T-helper 17 cell (primary cell): Measurements from ENCODE around the gene HTD2. TPM values are rescaled to one million over a fixed set of nuclear protein-coding genes. Genes with fewer than 3 reads are reported as not detected.

Source experiments
- ATAC-seq: fragments of 150-1000 bp; cut with Tn5 transposase; 2 replicates; pipeline ENCODE4 v1.10.0; 2021; ENCODE audit warnings: mild to moderate bottlenecking, moderate library complexity
- DNase-seq, 3 donors: peaks; one replicate each; pipeline versions ENCODE4 v3.0.0 to v3.0.0-alpha.2; 2020 to 2021
- H3K9me3 ChIP-seq: one replicate; pipeline ENCODE4 v1.7.0; 2013; ENCODE audit warnings: low read length, mild to moderate bottlenecking; ENCODE audit not compliant: control insufficient read depth, poor library complexity, severe bottlenecking
- H3K27ac Mint-ChIP-seq: one replicate; pipeline ENCODE4 v1.8.0; 2022; ENCODE audit warnings: mild to moderate bottlenecking, moderate library complexity, mixed read lengths
- H3K27me3 Mint-ChIP-seq: one replicate; pipeline ENCODE4 v1.8.0; 2022; ENCODE audit warnings: mixed read lengths
- H3K36me3 Mint-ChIP-seq: one replicate; pipeline ENCODE4 v1.8.0; 2022; ENCODE audit warnings: low read depth, mixed read lengths
- H3K4me1 Mint-ChIP-seq: one replicate; pipeline ENCODE4 v1.8.0; 2022; ENCODE audit warnings: mild to moderate bottlenecking, mixed read lengths
- H3K4me3 Mint-ChIP-seq: one replicate; pipeline ENCODE4 v1.8.0; 2022; ENCODE audit warnings: mild to moderate bottlenecking, moderate library complexity, mixed read lengths
- total RNA-seq, 4 donors: library from RNA in 2 of 4; stranded (reverse) in 2 of 4; gene quantifications; one replicate each; pipeline ENCODE4 v1.2.3 and lab custom pipeline; 2022 to 2026

Gene HTD2
- total RNA-seq, 2 donors from 2014 or later: 6.9 to 7.3 TPM

GRCh38 chr3:58341376-58341775 is 35.1 kb downstream of the HTD2 start:
- DNase-seq (no peak), ATAC-seq (no peak)
- Mint-ChIP-seq H3K4me3 (no peak overlapping the region), H3K27me3 (no peaks in the 10 kb centered on the region), H3K36me3 (no peaks in the 10 kb centered on the region), H3K4me1 (peaks cover 8% of the 10 kb centered on the region), H3K27ac (no peak overlapping the region)
- H3K9me3 ChIP-seq: no peaks in the 10 kb centered on the region

- H3K27ac Mint-ChIP-seq: no peak overlapping the region
- DNase-seq (no peak), ATAC-seq (no peak)
- no peaks in the 10 kb centered on the region for H3K9me3 ChIP-seq
- H3K4me3 Mint-ChIP-seq: no peak overlapping the region
- no peaks in the 10 kb centered on the region for H3K27me3 Mint-ChIP-seq
- peaks cover 9% of the 10 kb centered on the region for H3K4me1 Mint-ChIP-seq
- H3K36me3 Mint-ChIP-seq: no peaks in the 10 kb centered on the region
Measured at GRCh38 chr3:58342676-58343075, 36.4 kb downstream of the HTD2 start.

GRCh38 chr3:58345457-58345856 is 39.1 kb downstream of the HTD2 start:
- no peak overlapping the region for H3K27ac Mint-ChIP-seq

GRCh38 chr3:58346368-58346767 is 40.0 kb downstream of the HTD2 start:
- H3K36me3 Mint-ChIP-seq: no peaks in the 10 kb centered on the region
- H3K4me1 Mint-ChIP-seq: peaks cover 23% of the 10 kb centered on the region
- no peak overlapping the region for H3K27ac Mint-ChIP-seq
- H3K9me3 ChIP-seq: no peaks in the 10 kb centered on the region
- H3K4me3 Mint-ChIP-seq: no peak overlapping the region
- H3K27me3 Mint-ChIP-seq: no peaks in the 10 kb centered on the region
- no peak for ATAC-seq
- no peak for DNase-seq

More at GRCh38 chr3:58345457-58345856, 39.1 kb downstream of the HTD2 start:
- ATAC-seq (no peak), DNase-seq (no peak)
- H3K9me3 ChIP-seq: no peaks in the 10 kb centered on the region
- Mint-ChIP-seq H3K27me3 (no peaks in the 10 kb centered on the region), H3K4me1 (peaks cover 20% of the 10 kb centered on the region), H3K36me3 (no peaks in the 10 kb centered on the region), H3K4me3 (no peak overlapping the region)

GRCh38 chr3:58347984-58348383 is 41.7 kb downstream of the HTD2 start:
- ATAC-seq (no peak), DNase-seq (no peak)
- H3K27me3 Mint-ChIP-seq: no peaks in the 10 kb centered on the region
- H3K9me3 ChIP-seq: no peaks in the 10 kb centered on the region
- H3K4me1 Mint-ChIP-seq: peaks cover 25% of the 10 kb centered on the region
- H3K36me3 Mint-ChIP-seq: no peaks in the 10 kb centered on the region
- no peak overlapping the region for H3K27ac Mint-ChIP-seq
- H3K4me3 Mint-ChIP-seq: no peak overlapping the region

- ATAC-seq: peak; percentile 52
- no peak for DNase-seq
- no peaks in the 10 kb centered on the region for H3K9me3 ChIP-seq
Measured at GRCh38 chr3:58349792-58350626, 43.7 kb downstream of the HTD2 start.

GRCh38 chr3:58350627-58351013 is 44.3 kb downstream of the HTD2 start:
- Mint-ChIP-seq H3K4me3 (peak overlapping the region; percentile 25), H3K4me1 (peaks cover 31% of the 10 kb centered on the region)
- no peak for ATAC-seq

More at GRCh38 chr3:58349792-58350626, 43.7 kb downstream of the HTD2 start:
- H3K27ac Mint-ChIP-seq: no peak overlapping the region
- no peaks in the 10 kb centered on the region for H3K36me3 Mint-ChIP-seq
- peaks cover 31% of the 10 kb centered on the region for H3K4me1 Mint-ChIP-seq
- H3K27me3 Mint-ChIP-seq: no peaks in the 10 kb centered on the region
- peak overlapping the region; percentile 25 for H3K4me3 Mint-ChIP-seq

GRCh38 chr3:58351920-58352319 is 45.6 kb downstream of the HTD2 start:
- no peaks in the 10 kb centered on the region for H3K36me3 Mint-ChIP-seq
- H3K27ac Mint-ChIP-seq: no peak overlapping the region
- ATAC-seq (no peak), DNase-seq (no peak)
- H3K4me1 Mint-ChIP-seq: peaks cover 28% of the 10 kb centered on the region
- H3K9me3 ChIP-seq: no peaks in the 10 kb centered on the region
- H3K4me3 Mint-ChIP-seq: no peak overlapping the region
- no peaks in the 10 kb centered on the region for H3K27me3 Mint-ChIP-seq

More at GRCh38 chr3:58350627-58351013, 44.3 kb downstream of the HTD2 start:
- H3K36me3 Mint-ChIP-seq: no peaks in the 10 kb centered on the region
- H3K27me3 Mint-ChIP-seq: no peaks in the 10 kb centered on the region
- no peak for DNase-seq
- no peak overlapping the region for H3K27ac Mint-ChIP-seq
- no peaks in the 10 kb centered on the region for H3K9me3 ChIP-seq

- no peaks in the 10 kb centered on the region for H3K27me3 Mint-ChIP-seq
- no peak overlapping the region for H3K27ac Mint-ChIP-seq
- H3K36me3 Mint-ChIP-seq: no peaks in the 10 kb centered on the region
- H3K9me3 ChIP-seq: no peaks in the 10 kb centered on the region
- ATAC-seq (no peak), DNase-seq (no peak)
- no peak overlapping the region for H3K4me3 Mint-ChIP-seq
- peaks cover 26% of the 10 kb centered on the region for H3K4me1 Mint-ChIP-seq
Measured at GRCh38 chr3:58352626-58353025, 46.3 kb downstream of the HTD2 start.

GRCh38 chr3:58353722-58354553 is 47.6 kb downstream of the HTD2 start:
- no peaks in the 10 kb centered on the region for H3K9me3 ChIP-seq
- Mint-ChIP-seq H3K27ac (peak overlapping the region; percentile 85), H3K4me1 (peaks cover 26% of the 10 kb centered on the region), H3K36me3 (no peaks in the 10 kb centered on the region), H3K4me3 (peak overlapping the region; percentile 53), H3K27me3 (no peaks in the 10 kb centered on the region)
- peak; percentile 75 for ATAC-seq
- DNase-seq: no peak

GRCh38 chr3:58355179-58355578 is 48.9 kb downstream of the HTD2 start:
- H3K4me3 Mint-ChIP-seq: no peak overlapping the region
- no peak for DNase-seq

GRCh38 chr3:58356054-58356453 is 49.7 kb downstream of the HTD2 start:
- Mint-ChIP-seq H3K36me3 (no peaks in the 10 kb centered on the region), H3K27ac (no peak overlapping the region), H3K4me3 (no peak overlapping the region), H3K4me1 (peaks cover 14% of the 10 kb centered on the region), H3K27me3 (no peaks in the 10 kb centered on the region)
- no peaks in the 10 kb centered on the region for H3K9me3 ChIP-seq
- DNase-seq (no peak), ATAC-seq (peak; percentile 58)

More at GRCh38 chr3:58355179-58355578, 48.9 kb downstream of the HTD2 start:
- Mint-ChIP-seq H3K27ac (no peak overlapping the region), H3K36me3 (no peaks in the 10 kb centered on the region), H3K4me1 (peaks cover 19% of the 10 kb centered on the region), H3K27me3 (no peaks in the 10 kb centered on the region)
- H3K9me3 ChIP-seq: no peaks in the 10 kb centered on the region
- ATAC-seq: peak; percentile 55

- H3K36me3 Mint-ChIP-seq: peaks cover 2% of the 10 kb centered on the region
- ATAC-seq: no peak
- H3K27me3 Mint-ChIP-seq: no peaks in the 10 kb centered on the region
- H3K9me3 ChIP-seq: no peaks in the 10 kb centered on the region
- no peak overlapping the region for H3K4me3 Mint-ChIP-seq
- peaks cover 15% of the 10 kb centered on the region for H3K4me1 Mint-ChIP-seq
- no peak overlapping the region for H3K27ac Mint-ChIP-seq
- no peak for DNase-seq
Measured at GRCh38 chr3:58357402-58357801, 51.1 kb downstream of the HTD2 start.
